MM.1S (cell line): Measurements from ENCODE around the gene TRIM72.

ENCODE experiments used
- DNase-seq: peaks from one replicate; pipeline ENCODE4 v3.0.0-alpha.2; 2015
- H2AFZ ChIP-seq: fragments of 300-600 bp; sonication (generic); 2 replicates; pipeline ENCODE4 v1.6.0; 2016; ENCODE audit warnings: antibody characterized with exemption, low read length
- H3F3A ChIP-seq: fragments of 300-600 bp; sonication (generic); 2 replicates; pipeline ENCODE4 v1.6.1; 2016; ENCODE audit warnings: mild to moderate bottlenecking, antibody characterized with exemption, low read length, moderate library complexity, mixed read lengths; ENCODE audit not compliant: insufficient read depth
- H3K27ac ChIP-seq: fragments of 300-600 bp; sonication (generic); 2 replicates; pipeline ENCODE4 v1.5.1; 2016; ENCODE audit warnings: mild to moderate bottlenecking, low read length
- H3K27me3 ChIP-seq: fragments of 300-600 bp; sonication (generic); replicated peaks from 2 replicates; pipeline ENCODE4 v1.6.0; 2016; ENCODE audit warnings: low read length; ENCODE audit not compliant: insufficient read depth
- H3K36me3 ChIP-seq: fragments of 300-600 bp; sonication (generic); replicated peaks from 2 replicates; pipeline ENCODE4 v1.6.1; 2016; ENCODE audit warnings: mild to moderate bottlenecking, low read length, mixed read lengths; ENCODE audit not compliant: insufficient read depth
- H3K4me1 ChIP-seq: fragments of 300-600 bp; sonication (generic); 2 replicates; pipeline ENCODE4 v1.6.1; 2016; ENCODE audit warnings: low read length, mixed read lengths
- H3K4me2 ChIP-seq: fragments of 300-600 bp; sonication (generic); 2 replicates; pipeline ENCODE4 v1.6.0; 2016; ENCODE audit warnings: low read depth, low read length
- H3K4me3 ChIP-seq: fragments of 300-600 bp; sonication (generic); 2 replicates; pipeline ENCODE4 v1.5.1; 2016; ENCODE audit warnings: low read length, mixed read lengths
- H3K79me2 ChIP-seq: fragments of 300-600 bp; sonication (generic); 2 replicates; pipeline ENCODE4 v1.6.1; 2016; ENCODE audit warnings: mixed run types, low read length, mixed read lengths
- H3K9ac ChIP-seq: fragments of 300-600 bp; sonication (generic); 2 replicates; pipeline ENCODE4 v1.6.1; 2016; ENCODE audit warnings: low read length, mixed read lengths
- H3K9me2 ChIP-seq: fragments of 300-600 bp; sonication (generic); replicated peaks from 2 replicates; pipeline ENCODE4 v1.6.1; 2016; ENCODE audit warnings: mild to moderate bottlenecking, low read length, mixed read lengths; ENCODE audit not compliant: insufficient read depth
- H3K9me3 ChIP-seq: fragments of 300-600 bp; sonication (generic); replicated peaks from 2 replicates; pipeline ENCODE4 v1.6.1; 2016; ENCODE audit warnings: mild to moderate bottlenecking, low read length, mixed read lengths; ENCODE audit not compliant: insufficient read depth
- H4K20me1 ChIP-seq: fragments of 300-600 bp; sonication (generic); 2 replicates; pipeline ENCODE4 v1.6.1; 2016; ENCODE audit warnings: mild to moderate bottlenecking, low read length, moderate library complexity, mixed read lengths; ENCODE audit not compliant: insufficient read depth
- CTCF ChIP-seq: fragments of 300-600 bp; sonication (generic); IDR thresholded peaks from 2 replicates; pipeline ENCODE4 v1.5.1; 2016; ENCODE audit warnings: antibody characterized with exemption, low read length, mixed read lengths
- EZH2 ChIP-seq: fragments of 300-600 bp; sonication (generic); optimal IDR thresholded peaks from 2 replicates; pipeline ENCODE3; 2017; ENCODE audit warnings: low read depth, mild to moderate bottlenecking, antibody characterized with exemption, low read length, mixed read lengths
- EZH2phosphoT487 ChIP-seq: fragments of 300-600 bp; sonication (generic); IDR thresholded peaks from 2 replicates; pipeline ENCODE4 v1.6.1; 2018; ENCODE audit warnings: antibody characterized with exemption, low read length

Gene TRIM72

GRCh38 chr16:31271621-31272190 lies 57.8 kb downstream of the TRIM72 start:
- TF ChIP-seq CTCF (no peak), EZH2phosphoT487 (no peak), EZH2 (no peak)
- no peaks in the 10 kb centered on the region for H3K4me1 ChIP-seq
- H3K9ac ChIP-seq, result no peak overlapping the region
- H3K4me3 ChIP-seq, result no peak overlapping the region
- no peak overlapping the region for H3K4me2 ChIP-seq
- no peak overlapping the region for H2AFZ ChIP-seq
- H3F3A ChIP-seq, result no peaks in the 10 kb centered on the region
- no peaks in the 10 kb centered on the region for H3K9me2 ChIP-seq
- H3K27me3 ChIP-seq, result peaks cover 25% of the 10 kb centered on the region
- H4K20me1 ChIP-seq, result no peaks in the 10 kb centered on the region
- no peak overlapping the region for H3K27ac ChIP-seq
- no peaks in the 10 kb centered on the region for H3K36me3 ChIP-seq
- no peaks in the 10 kb centered on the region for H3K9me3 ChIP-seq
- H3K79me2 ChIP-seq, result no peaks in the 10 kb centered on the region
- DNase-seq, result no peak

- Histone ChIP-seq H3K36me3 (no peaks in the 10 kb centered on the region), H3K27me3 (peaks cover 25% of the 10 kb centered on the region), H3K9me2 (no peaks in the 10 kb centered on the region), H3K79me2 (no peaks in the 10 kb centered on the region), H3K4me1 (no peaks in the 10 kb centered on the region), H4K20me1 (no peaks in the 10 kb centered on the region), H3K4me3 (no peak overlapping the region), H3K9ac (no peak overlapping the region), H2AFZ (no peak overlapping the region), H3F3A (no peaks in the 10 kb centered on the region), H3K4me2 (no peak overlapping the region), H3K9me3 (no peaks in the 10 kb centered on the region), H3K27ac (no peak overlapping the region)
- DNase-seq, result no peak
- TF ChIP-seq EZH2 (no peak), EZH2phosphoT487 (no peak), CTCF (no peak)
Observed at GRCh38 chr16:31273187-31273586, 59.3 kb downstream of the TRIM72 start.

- Histone ChIP-seq H4K20me1 (no peaks in the 10 kb centered on the region), H3K36me3 (no peaks in the 10 kb centered on the region), H3K27ac (no peak overlapping the region), H3K4me2 (no peak overlapping the region), H3K9me2 (no peaks in the 10 kb centered on the region), H2AFZ (no peak overlapping the region), H3K27me3 (peaks cover 25% of the 10 kb centered on the region), H3K9me3 (no peaks in the 10 kb centered on the region), H3K79me2 (no peaks in the 10 kb centered on the region), H3F3A (no peaks in the 10 kb centered on the region), H3K9ac (no peak overlapping the region), H3K4me3 (no peak overlapping the region), H3K4me1 (no peaks in the 10 kb centered on the region)
- TF ChIP-seq EZH2phosphoT487 (no peak), CTCF (no peak), EZH2 (no peak)
- no peak for DNase-seq
Observed at GRCh38 chr16:31273676-31274075, 59.8 kb downstream of the TRIM72 start.
